Fibroblast of skin of left biceps (primary cell): Measurements from ENCODE around the gene SLC25A38.

Experiments
- DNase-seq, 2 experiments: peaks; one replicate each; pipeline ENCODE4 v3.0.0-alpha.2; 2013; ENCODE audit warnings: low read depth in 2 of 2

The SLC25A38 gene

GRCh38 chr3:39433642-39434041, 50.5 kb downstream of the SLC25A38 start:
- DNase-seq, result no peak

- DNase-seq, result no peak
These were observed 51.4 kb downstream of the SLC25A38 start for GRCh38 chr3:39434574-39434973.

- no peak for DNase-seq
These were observed 52.0 kb downstream of the SLC25A38 start for GRCh38 chr3:39435006-39435748.

- no peak for DNase-seq
These were observed 55.7 kb downstream of the SLC25A38 start for GRCh38 chr3:39438880-39439279.

GRCh38 chr3:39440316-39440715, 57.1 kb downstream of the SLC25A38 start:
- DNase-seq, result no peak

GRCh38 chr3:39443530-39443929, 60.4 kb downstream of the SLC25A38 start:
- no peak for DNase-seq

GRCh38 chr3:39445927-39446326, 62.8 kb downstream of the SLC25A38 start:
- no peak for DNase-seq

- no peak for DNase-seq
These were observed 63.3 kb downstream of the SLC25A38 start for GRCh38 chr3:39446444-39446843.
